ENCODE measurements around the gene DHRS7.
"Not testable (repeated sequence)": the region's sequence is repeated elsewhere in the genome, so short reads cannot be mapped to it uniquely, and the experiment has no call there.

DHRS7 gene

GRCh38 chr14:60116181-60116580, 49.0 kb downstream of the DHRS7 start:
- DNase-seq, result no peak

GRCh38 chr14:60114881-60115280, 50.3 kb downstream of the DHRS7 start:
- no peak for DNase-seq

- no peak for DNase-seq
These were observed 53.5 kb downstream of the DHRS7 start for GRCh38 chr14:60111732-60112131.

- DNase-seq, result no peak
These were observed 57.7 kb downstream of the DHRS7 start for GRCh38 chr14:60107477-60107876.

DNA sequence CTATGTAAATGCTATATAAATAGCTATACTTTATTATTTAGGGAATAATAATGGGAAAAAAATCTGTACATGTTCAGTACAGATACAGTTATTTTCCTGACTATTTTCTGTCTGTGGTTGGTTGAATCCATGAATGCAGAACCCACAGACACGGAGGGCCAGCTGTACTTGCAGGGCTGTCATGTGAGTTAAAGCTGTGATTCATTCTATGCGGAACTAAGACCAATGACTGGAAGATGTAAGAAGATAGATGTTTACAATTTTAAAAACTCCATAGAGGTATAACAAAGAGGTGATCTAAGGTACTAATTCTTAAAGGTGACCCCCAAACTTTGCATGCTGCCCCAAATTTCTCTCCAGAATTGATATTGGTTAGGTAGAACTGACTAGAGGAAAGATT, 58.9 kb downstream of the DHRS7 start:
- DNase-seq, result no peak

GRCh38 chr14:60102389-60102788, 62.8 kb downstream of the DHRS7 start:
- no peak for DNase-seq

DNA sequence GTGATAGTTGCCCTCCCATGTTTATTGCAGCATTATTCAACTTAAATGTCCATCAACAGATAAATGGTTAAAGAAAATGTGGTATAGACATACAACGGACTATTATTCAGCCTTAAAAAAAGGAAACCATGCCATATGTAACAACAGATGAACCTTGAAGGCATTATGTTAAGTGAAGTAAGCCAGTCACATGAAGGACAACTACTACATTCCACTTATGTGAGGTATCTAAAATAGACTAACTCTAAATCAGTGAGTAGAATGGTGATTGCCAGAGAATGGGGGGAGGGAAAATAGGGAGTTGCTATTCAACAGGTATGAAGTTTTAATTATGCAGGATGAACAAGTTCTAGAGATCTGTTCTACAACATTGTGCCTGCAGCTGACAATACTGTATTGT, 63.4 kb downstream of the DHRS7 start:
- no peak for DNase-seq

- DNase-seq, result not testable (repeated sequence)
These were observed 65.3 kb downstream of the DHRS7 start for GRCh38 chr14:60099855-60100254.

- no peak for DNase-seq
These were observed 67.2 kb downstream of the DHRS7 start for GRCh38 chr14:60097974-60098373.

- DNase-seq, result no peak
These were observed 69.3 kb downstream of the DHRS7 start for GRCh38 chr14:60095781-60096450.

DNA sequence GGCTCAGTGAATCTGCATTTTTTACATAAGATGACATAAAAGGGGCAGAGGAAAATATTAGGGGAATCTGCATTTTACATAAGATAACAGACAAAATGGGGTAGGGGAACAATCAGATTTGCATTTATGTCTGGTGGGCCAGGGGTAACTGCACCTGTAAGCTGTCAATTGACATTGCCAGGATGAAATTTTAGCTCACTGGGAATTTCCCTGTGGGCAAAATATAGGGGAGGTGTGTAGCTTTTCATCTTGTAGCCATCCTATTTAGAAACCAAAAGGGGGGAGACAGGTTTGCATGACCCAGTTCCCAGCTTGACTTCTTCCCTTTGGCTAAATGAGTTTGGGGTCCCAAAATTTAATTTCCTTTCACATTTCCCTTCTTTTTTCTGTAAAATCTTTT, 70.0 kb downstream of the DHRS7 start:
- DNase-seq, result no peak

DNA sequence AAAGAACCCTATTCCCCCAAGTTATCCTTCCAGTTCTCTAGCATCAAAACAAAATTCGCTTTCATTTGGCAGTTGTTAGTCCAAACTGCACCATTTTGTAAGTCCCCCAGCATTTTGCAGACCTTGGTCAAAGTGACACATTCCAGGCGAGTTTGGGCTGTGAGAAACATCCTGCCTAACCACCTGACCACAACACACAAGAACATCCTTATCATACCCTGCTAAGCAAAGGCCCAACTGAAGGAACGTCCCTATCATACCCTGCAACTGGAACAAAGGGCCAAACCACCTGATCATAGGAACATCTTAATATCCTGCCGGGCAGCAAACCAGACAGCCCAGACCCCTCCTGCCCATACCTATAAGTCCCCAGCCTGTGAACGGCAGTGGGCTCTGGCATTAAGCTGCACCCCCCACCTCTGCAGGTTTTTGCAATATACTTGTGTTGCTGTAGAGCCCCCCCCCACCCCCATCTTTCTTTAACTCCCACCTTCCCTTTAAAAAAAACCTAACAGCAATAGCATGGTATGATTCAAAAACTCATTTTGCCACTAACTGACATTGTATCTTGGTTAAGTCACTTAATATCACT, 70.8 kb downstream of the DHRS7 start:
- DNase-seq, result no peak

Data from 8988T (cell line).